SK-N-MC (cell line): ENCODE results near the gene KYNU.
"Not testable (repeated sequence)": the region's sequence is repeated elsewhere in the genome, so short reads cannot be mapped to it uniquely, and the experiment has no call there.

Experiments used
- DNase-seq: peaks from one replicate; pipeline ENCODE4 v3.0.0-alpha.2; 2011; ENCODE audit warnings: low read depth, low spot score
- H3K27ac ChIP-seq: fragments of 200-600 bp; sonication (generic); 2 replicates; pipeline ENCODE4 v1.5.1; 2016; ENCODE audit warnings: mixed run types
- H3K36me3 ChIP-seq: fragments of 200-600 bp; sonication (generic); 2 replicates; pipeline ENCODE4 v1.6.1; 2017; ENCODE audit warnings: antibody characterized with exemption, low read length, mixed read lengths; ENCODE audit not compliant: insufficient read depth
- H3K4me3 ChIP-seq: fragments of 200-600 bp; sonication (generic); 2 replicates; pipeline ENCODE4 v1.5.1; 2016
- H3K9ac ChIP-seq: fragments of 200-600 bp; sonication (generic); 2 replicates; pipeline ENCODE4 v1.8.0; 2017; ENCODE audit warnings: mixed run types, mixed read lengths; ENCODE audit not compliant: insufficient read length
- H3K9me3 ChIP-seq: fragments of 200-600 bp; sonication (generic); 2 replicates; pipeline ENCODE4 v1.6.1; 2017; ENCODE audit warnings: low read depth, mild to moderate bottlenecking, antibody characterized with exemption, low read length, moderate library complexity, mixed read lengths
- EZH2 ChIP-seq: fragments of 200-600 bp; sonication (generic); IDR thresholded peaks from one replicate; pipeline ENCODE4 v1.6.1; 2017; ENCODE audit warnings: antibody characterized with exemption
- FOXP2 ChIP-seq: optimal IDR thresholded peaks from 2 replicates; pipeline ENCODE3; 2011; ENCODE audit warnings: mild to moderate bottlenecking, moderate library complexity; ENCODE audit not compliant: insufficient read depth; ENCODE audit errors: extremely low read length, control extremely low read depth
- POLR2AphosphoS5 ChIP-seq: IDR thresholded peaks from 2 replicates; pipeline ENCODE4 v1.6.1; 2012; ENCODE audit warnings: mild to moderate bottlenecking, low read depth, low read length, borderline replicate concordance

Gene KYNU

DNA sequence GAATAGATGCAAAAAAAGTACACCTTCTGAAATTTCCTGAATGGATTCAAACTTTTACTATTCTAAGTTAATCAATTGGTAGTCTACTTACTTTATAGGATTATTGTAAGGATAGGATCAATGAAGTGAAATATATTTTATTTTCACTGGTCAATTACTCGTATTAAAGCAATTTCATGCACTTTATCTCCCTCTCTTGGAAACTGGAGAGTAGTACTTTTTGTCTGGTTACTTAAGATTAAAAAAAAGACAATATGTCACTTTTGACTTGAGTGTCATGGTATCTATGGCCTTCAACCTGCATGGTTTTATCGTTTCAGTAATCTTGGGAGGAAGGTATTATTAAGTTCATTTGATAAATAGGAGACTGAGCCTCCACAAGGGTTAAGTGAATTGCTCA lies 1.0 kb upstream of the KYNU start:
- TF ChIP-seq EZH2 (no peak), POLR2AphosphoS5 (no peak), FOXP2 (no peak)
- Histone ChIP-seq H3K4me3 (no peak overlapping the region), H3K36me3 (no peaks in the 10 kb centered on the region), H3K9me3 (no peaks in the 10 kb centered on the region), H3K27ac (no peak overlapping the region), H3K9ac (no peak overlapping the region)
- no peak for DNase-seq

DNA sequence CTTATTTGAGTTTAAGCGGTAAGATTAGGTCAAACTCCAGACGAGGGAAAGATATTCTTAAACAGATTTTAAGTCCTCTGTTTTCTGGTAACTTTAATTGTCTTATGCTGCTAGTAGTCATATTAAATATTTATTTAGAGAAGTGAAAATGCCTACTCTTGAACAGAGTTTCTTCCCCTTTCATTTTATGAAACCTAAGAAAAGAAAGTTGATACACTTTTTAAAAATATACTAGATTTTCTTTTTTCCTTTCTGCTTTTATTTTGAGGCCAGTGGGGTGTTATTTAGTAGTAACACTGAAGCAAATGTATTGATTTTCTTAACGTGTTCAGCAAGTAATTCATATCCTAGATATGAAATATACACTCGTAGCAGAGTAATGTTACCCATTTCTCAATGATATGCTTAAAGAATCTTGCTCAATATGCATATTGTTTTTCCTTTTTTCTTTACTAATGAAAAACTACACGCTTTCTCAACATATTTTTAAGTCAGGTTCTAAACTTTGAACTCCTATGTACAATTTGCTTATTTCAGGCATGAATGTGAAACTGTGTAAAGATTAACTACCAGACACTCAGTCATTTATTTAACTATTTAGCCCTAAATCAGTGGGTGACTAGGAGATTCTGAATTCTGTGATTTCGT lies 691 bp downstream of the KYNU start:
- TF ChIP-seq EZH2, result no peak
- no peak for TF ChIP-seq POLR2AphosphoS5
- no peak for TF ChIP-seq FOXP2
- Histone ChIP-seq H3K9me3 (no peaks in the 10 kb centered on the region), H3K4me3 (no peak overlapping the region), H3K27ac (no peak overlapping the region), H3K9ac (no peak overlapping the region), H3K36me3 (no peaks in the 10 kb centered on the region)
- DNase-seq, result no peak

DNA sequence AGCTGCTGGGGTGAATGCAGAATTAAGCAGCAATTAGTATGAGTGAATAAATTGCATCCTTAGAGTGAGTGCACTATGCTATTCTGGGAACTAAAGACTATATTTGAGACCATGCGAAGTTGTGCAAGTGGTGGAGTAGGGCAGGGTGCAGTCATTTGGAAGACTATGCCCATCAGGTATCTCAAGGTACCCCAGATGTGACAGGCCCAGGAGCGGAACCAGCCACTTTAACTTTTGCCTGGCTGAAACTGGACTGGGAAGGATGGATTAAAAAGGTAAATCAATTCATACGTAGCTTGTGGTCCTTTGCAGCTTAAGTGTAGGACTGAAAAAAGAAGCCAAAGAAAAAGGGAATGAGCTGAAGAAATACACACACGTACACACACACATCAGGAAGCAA lies 1.7 kb downstream of the KYNU start:
- Histone ChIP-seq H3K9ac (no peak overlapping the region), H3K9me3 (no peaks in the 10 kb centered on the region), H3K4me3 (no peak overlapping the region), H3K27ac (no peak overlapping the region), H3K36me3 (no peaks in the 10 kb centered on the region)
- DNase-seq, result no peak
- TF ChIP-seq FOXP2, result no peak
- TF ChIP-seq POLR2AphosphoS5, result no peak
- TF ChIP-seq EZH2, result no peak

DNA sequence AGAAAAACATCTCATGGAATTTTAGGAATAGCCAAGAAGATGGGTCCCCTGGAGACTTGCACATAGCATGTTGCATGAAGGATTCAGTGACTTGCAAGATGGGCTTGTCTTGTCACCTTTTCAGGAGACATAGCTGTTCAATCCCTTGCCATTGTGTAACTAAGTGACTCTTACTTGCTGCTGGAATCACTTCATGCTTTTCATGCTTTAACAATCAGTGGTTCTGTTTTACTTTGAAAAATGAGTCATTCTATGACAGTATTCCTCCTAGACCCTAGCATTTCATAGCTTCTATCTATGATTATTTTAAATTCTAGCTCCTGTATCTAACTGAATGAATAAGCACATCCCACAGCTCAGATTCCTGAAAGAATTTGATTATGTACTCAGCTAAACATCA lies 2.8 kb downstream of the KYNU start:
- H3K4me3 ChIP-seq, result no peak overlapping the region

DNA sequence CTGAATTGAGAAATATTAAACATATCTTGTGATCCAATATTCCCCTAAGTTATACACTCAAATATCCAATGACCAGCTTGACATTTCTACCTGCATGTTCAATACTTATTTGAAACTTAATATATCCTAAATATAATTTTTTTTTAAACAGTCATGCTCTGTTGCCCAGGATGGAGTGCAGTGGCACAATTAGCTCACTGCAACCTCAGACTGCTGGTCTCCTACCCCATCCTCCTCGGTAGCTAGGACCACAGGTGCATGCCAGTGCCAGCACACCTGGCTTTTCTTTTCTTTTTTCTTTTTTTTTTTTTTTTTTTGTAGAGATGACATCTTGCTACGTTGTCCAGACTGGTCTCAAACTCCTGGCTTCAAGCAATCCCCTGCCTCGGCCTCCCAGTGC lies 4.2 kb downstream of the KYNU start:
- no peaks in the 10 kb centered on the region for H3K9me3 ChIP-seq
- TF ChIP-seq POLR2AphosphoS5 (no peak), FOXP2 (no peak), EZH2 (no peak)
- no peak overlapping the region for H3K9ac ChIP-seq
- no peak overlapping the region for H3K27ac ChIP-seq
- no peaks in the 10 kb centered on the region for H3K36me3 ChIP-seq
- no peak overlapping the region for H3K4me3 ChIP-seq
- no peak for DNase-seq

More for the DNA sequence above, 2.8 kb downstream of the KYNU start:
- Histone ChIP-seq H3K27ac (no peak overlapping the region), H3K9me3 (no peaks in the 10 kb centered on the region), H3K9ac (no peak overlapping the region), H3K36me3 (no peaks in the 10 kb centered on the region)
- no peak for DNase-seq
- no peak for TF ChIP-seq EZH2

DNA sequence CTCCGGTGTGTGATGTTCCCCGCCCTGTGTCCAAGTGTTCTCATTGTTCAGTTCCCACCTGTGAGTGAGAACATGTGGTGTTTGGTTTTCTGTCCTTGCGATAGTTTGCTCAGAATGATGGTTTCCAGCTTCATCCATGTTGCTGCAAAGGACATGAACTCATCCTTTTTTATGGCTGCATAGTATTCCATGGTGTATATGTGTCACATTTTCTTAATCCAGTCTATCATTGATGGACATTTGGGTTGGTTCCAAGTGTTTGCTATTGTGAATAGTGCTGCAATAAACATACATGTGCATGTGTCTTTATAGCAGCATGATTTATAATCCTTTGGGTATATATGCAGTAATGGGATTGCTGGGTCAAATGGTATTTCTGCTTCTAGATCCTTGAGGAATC lies 5.0 kb downstream of the KYNU start:
- H3K27ac ChIP-seq, H3K36me3 ChIP-seq, DNase-seq, H3K9me3 ChIP-seq, H3K4me3 ChIP-seq, H3K9ac ChIP-seq: not testable (repeated sequence)

DNA sequence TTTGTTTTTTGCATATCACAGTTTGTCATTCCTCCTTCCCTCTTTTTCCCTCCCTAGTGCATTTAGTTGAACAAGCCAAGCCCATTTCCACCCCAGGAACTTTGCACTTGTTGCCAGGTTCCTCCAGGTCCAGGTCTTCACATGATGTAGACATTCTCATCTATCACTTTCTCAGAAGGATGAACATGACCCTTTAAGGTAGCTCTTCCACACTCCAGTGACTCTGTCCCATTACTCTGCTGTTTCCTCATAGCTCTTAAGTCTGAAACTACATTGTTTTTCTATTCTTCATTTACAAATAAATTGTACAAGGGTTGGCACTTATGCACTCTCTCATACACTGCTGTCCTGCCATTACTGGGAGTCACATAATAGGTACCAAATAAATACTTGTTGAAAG lies 6.1 kb downstream of the KYNU start:
- Histone ChIP-seq H3K9ac (no peak overlapping the region), H3K9me3 (no peaks in the 10 kb centered on the region), H3K4me3 (no peak overlapping the region), H3K36me3 (no peaks in the 10 kb centered on the region), H3K27ac (no peak overlapping the region)
- TF ChIP-seq FOXP2 (no peak), POLR2AphosphoS5 (no peak), EZH2 (no peak)
- no peak for DNase-seq

DNA sequence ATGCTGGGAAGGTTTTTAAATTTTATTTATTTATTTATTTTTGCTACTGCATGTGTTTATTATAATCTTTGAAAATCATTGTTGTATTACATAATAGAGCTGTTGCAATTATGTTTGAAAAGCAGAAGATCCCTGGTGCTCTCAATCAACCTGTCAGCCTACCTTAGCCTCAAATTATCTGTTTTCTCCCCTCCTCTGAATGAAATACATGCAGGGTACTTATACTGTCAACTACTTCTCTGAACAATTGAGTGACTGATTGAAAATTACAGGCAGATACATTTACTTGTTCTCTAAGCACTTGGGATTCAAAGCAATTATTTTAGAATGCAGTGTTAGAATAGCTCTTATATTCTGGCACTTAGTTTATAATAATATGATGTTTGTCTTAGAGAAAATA lies 8.1 kb downstream of the KYNU start:
- Histone ChIP-seq H3K27ac (no peak overlapping the region), H3K4me3 (no peak overlapping the region), H3K9me3 (no peaks in the 10 kb centered on the region), H3K9ac (no peak overlapping the region), H3K36me3 (no peaks in the 10 kb centered on the region)
- no peak for DNase-seq
- TF ChIP-seq EZH2, result no peak
- TF ChIP-seq POLR2AphosphoS5, result no peak
- TF ChIP-seq FOXP2, result no peak

DNA sequence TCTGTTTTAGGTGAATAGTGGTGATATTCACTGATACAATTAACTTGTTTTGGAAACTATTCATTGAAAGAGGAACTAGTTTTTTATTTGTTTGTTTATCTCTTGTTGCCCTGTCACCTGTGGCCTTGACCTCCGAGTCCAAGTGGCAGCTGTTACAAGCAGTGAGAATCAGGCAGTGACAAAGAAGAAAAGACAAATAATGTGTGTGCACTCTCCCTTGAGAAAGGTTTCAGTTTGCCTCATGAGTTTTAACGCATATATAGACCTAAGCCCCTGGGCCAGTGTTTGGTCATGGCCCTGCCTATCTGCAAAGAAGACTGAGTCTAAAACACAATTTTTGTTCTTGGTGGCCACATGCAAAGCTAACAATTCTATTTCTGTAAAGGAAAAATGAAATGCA lies 15.3 kb downstream of the KYNU start:
- Histone ChIP-seq H3K36me3 (no peaks in the 10 kb centered on the region), H3K4me3 (no peak overlapping the region), H3K9ac (no peak overlapping the region), H3K27ac (no peak overlapping the region), H3K9me3 (no peaks in the 10 kb centered on the region)
- no peak for DNase-seq
- TF ChIP-seq FOXP2, result no peak
- TF ChIP-seq EZH2, result no peak
- no peak for TF ChIP-seq POLR2AphosphoS5

DNA sequence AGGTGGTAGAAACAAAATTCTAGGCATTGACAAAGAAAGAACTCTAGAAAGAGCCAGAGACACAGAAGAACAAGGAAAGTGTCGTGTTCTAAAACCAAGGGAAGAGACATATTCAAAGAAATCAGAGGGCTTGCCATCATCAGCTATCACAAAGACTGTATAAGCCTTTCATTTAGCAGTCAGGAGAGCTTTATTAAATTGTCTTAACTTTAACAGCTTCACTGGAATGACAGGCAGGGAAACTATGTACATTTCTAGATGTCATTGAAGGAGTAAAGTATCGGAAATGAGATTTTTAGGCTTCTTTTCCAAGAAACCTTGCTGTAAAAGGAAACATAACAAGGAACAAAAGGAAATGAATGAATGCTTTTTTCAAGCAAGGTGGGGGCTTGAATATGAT lies 15.8 kb downstream of the KYNU start:
- TF ChIP-seq POLR2AphosphoS5 (no peak), FOXP2 (no peak), EZH2 (no peak)
- Histone ChIP-seq H3K36me3 (no peaks in the 10 kb centered on the region), H3K9ac (no peak overlapping the region), H3K4me3 (no peak overlapping the region), H3K9me3 (no peaks in the 10 kb centered on the region), H3K27ac (no peak overlapping the region)
- no peak for DNase-seq
